Activated naive CD8-positive, alpha-beta T cell treated with anti-CD3 and anti-CD28 coated beads, Interleukin-2, amount 50 U/mL, for 24 hours (primary cell): ENCODE measurements around the gene AUH.

Source experiments
- ATAC-seq: fragments of 150-1000 bp; cut with Tn5 transposase; one replicate; pipeline ENCODE4 v1.10.0; 2021
- DNase-seq: peaks from one replicate; pipeline ENCODE4 v3.0.0; 2021
- H3K27ac Mint-ChIP-seq: one replicate; pipeline ENCODE4 v1.8.0; 2021; ENCODE audit warnings: mild to moderate bottlenecking, mixed read lengths
- H3K27me3 Mint-ChIP-seq: one replicate; pipeline ENCODE4 v1.8.0; 2021; ENCODE audit warnings: mixed read lengths
- H3K36me3 Mint-ChIP-seq: one replicate; pipeline ENCODE4 v1.8.0; 2021; ENCODE audit warnings: low read depth, mixed read lengths
- H3K4me1 Mint-ChIP-seq: one replicate; pipeline ENCODE4 v1.8.0; 2021; ENCODE audit warnings: mixed read lengths
- H3K4me3 Mint-ChIP-seq: one replicate; pipeline ENCODE4 v1.8.0; 2021; ENCODE audit warnings: mild to moderate bottlenecking, moderate library complexity, mixed read lengths
- H3K9me3 Mint-ChIP-seq: one replicate; pipeline ENCODE4 v1.8.0; 2021; ENCODE audit warnings: mixed read lengths

The AUH gene

GRCh38 chr9:91305596-91306295, 56.0 kb downstream of the AUH start:
- Mint-ChIP-seq H3K27ac (no peak overlapping the region), H3K4me3 (no peak overlapping the region), H3K36me3 (peaks cover 18% of the 10 kb centered on the region), H3K9me3 (no peaks in the 10 kb centered on the region), H3K4me1 (peaks cover 8% of the 10 kb centered on the region), H3K27me3 (no peaks in the 10 kb centered on the region)
- no peak for ATAC-seq
- DNase-seq = no peak

GRCh38 chr9:91303741-91304415, 57.8 kb downstream of the AUH start:
- Mint-ChIP-seq H3K4me1 (peaks cover 8% of the 10 kb centered on the region), H3K27ac (no peak overlapping the region), H3K4me3 (no peak overlapping the region)

GRCh38 chr9:91302831-91303230, 58.9 kb downstream of the AUH start:
- no peak for ATAC-seq
- DNase-seq = no peak
- no peak overlapping the region for H3K27ac Mint-ChIP-seq
- H3K36me3 Mint-ChIP-seq = peaks cover 14% of the 10 kb centered on the region
- H3K9me3 Mint-ChIP-seq = no peaks in the 10 kb centered on the region
- H3K27me3 Mint-ChIP-seq = no peaks in the 10 kb centered on the region
- no peak overlapping the region for H3K4me3 Mint-ChIP-seq
- H3K4me1 Mint-ChIP-seq = peaks cover 5% of the 10 kb centered on the region

More at GRCh38 chr9:91303741-91304415, 57.8 kb downstream of the AUH start:
- no peak for DNase-seq
- H3K9me3 Mint-ChIP-seq = no peaks in the 10 kb centered on the region
- peaks cover 10% of the 10 kb centered on the region for H3K36me3 Mint-ChIP-seq
- ATAC-seq = no peak
- H3K27me3 Mint-ChIP-seq = no peaks in the 10 kb centered on the region

- H3K4me1 Mint-ChIP-seq = peaks cover 6% of the 10 kb centered on the region
- no peak for ATAC-seq
- no peak overlapping the region for H3K4me3 Mint-ChIP-seq
- DNase-seq = no peak
- H3K27me3 Mint-ChIP-seq = no peaks in the 10 kb centered on the region
- H3K36me3 Mint-ChIP-seq = peaks cover 25% of the 10 kb centered on the region
- no peaks in the 10 kb centered on the region for H3K9me3 Mint-ChIP-seq
- H3K27ac Mint-ChIP-seq = no peak overlapping the region
These were observed 60.6 kb downstream of the AUH start for GRCh38 chr9:91301161-91301560.

- DNase-seq (no peak), ATAC-seq (no peak)
- Mint-ChIP-seq H3K9me3 (no peaks in the 10 kb centered on the region), H3K27me3 (no peaks in the 10 kb centered on the region), H3K36me3 (peaks cover 35% of the 10 kb centered on the region), H3K27ac (no peak overlapping the region), H3K4me1 (peaks cover 4% of the 10 kb centered on the region), H3K4me3 (no peak overlapping the region)
These were observed 63.4 kb downstream of the AUH start for GRCh38 chr9:91298311-91298710.

GRCh38 chr9:91297306-91297705, 64.4 kb downstream of the AUH start:
- Mint-ChIP-seq H3K27ac (no peak overlapping the region), H3K4me3 (no peak overlapping the region)
- DNase-seq = no peak

GRCh38 chr9:91296354-91296753, 65.4 kb downstream of the AUH start:
- DNase-seq (no peak), ATAC-seq (no peak)
- no peak overlapping the region for H3K4me3 Mint-ChIP-seq
- no peaks in the 10 kb centered on the region for H3K27me3 Mint-ChIP-seq
- no peak overlapping the region for H3K27ac Mint-ChIP-seq
- peaks cover 1% of the 10 kb centered on the region for H3K4me1 Mint-ChIP-seq
- H3K9me3 Mint-ChIP-seq = no peaks in the 10 kb centered on the region
- H3K36me3 Mint-ChIP-seq = peaks cover 52% of the 10 kb centered on the region

More at GRCh38 chr9:91297306-91297705, 64.4 kb downstream of the AUH start:
- H3K27me3 Mint-ChIP-seq = no peaks in the 10 kb centered on the region
- H3K36me3 Mint-ChIP-seq = peaks cover 45% of the 10 kb centered on the region
- H3K4me1 Mint-ChIP-seq = peaks cover 1% of the 10 kb centered on the region
- H3K9me3 Mint-ChIP-seq = no peaks in the 10 kb centered on the region
- no peak for ATAC-seq

GRCh38 chr9:91295357-91295756, 66.4 kb downstream of the AUH start:
- Mint-ChIP-seq H3K4me1 (peaks cover 1% of the 10 kb centered on the region), H3K27me3 (no peaks in the 10 kb centered on the region), H3K36me3 (peaks cover 56% of the 10 kb centered on the region), H3K4me3 (no peak overlapping the region), H3K9me3 (no peaks in the 10 kb centered on the region), H3K27ac (no peak overlapping the region)
- DNase-seq = no peak
- ATAC-seq = no peak

- Mint-ChIP-seq H3K27me3 (no peaks in the 10 kb centered on the region), H3K4me1 (peaks cover 1% of the 10 kb centered on the region), H3K36me3 (peaks cover 44% of the 10 kb centered on the region), H3K9me3 (no peaks in the 10 kb centered on the region), H3K4me3 (no peak overlapping the region), H3K27ac (no peak overlapping the region)
- no peak for ATAC-seq
- no peak for DNase-seq
These were observed 69.9 kb downstream of the AUH start for GRCh38 chr9:91291866-91292265.

GRCh38 chr9:91289244-91289643, 72.5 kb downstream of the AUH start:
- DNase-seq = no peak
- Mint-ChIP-seq H3K9me3 (peaks cover 3% of the 10 kb centered on the region), H3K4me3 (no peak overlapping the region), H3K4me1 (peaks cover 8% of the 10 kb centered on the region), H3K27ac (no peak overlapping the region), H3K36me3 (peaks cover 39% of the 10 kb centered on the region), H3K27me3 (no peaks in the 10 kb centered on the region)
- no peak for ATAC-seq

- no peaks in the 10 kb centered on the region for H3K27me3 Mint-ChIP-seq
- no peak overlapping the region for H3K4me3 Mint-ChIP-seq
- H3K4me1 Mint-ChIP-seq = peaks cover 11% of the 10 kb centered on the region
- H3K27ac Mint-ChIP-seq = no peak overlapping the region
- no peak for DNase-seq
- H3K9me3 Mint-ChIP-seq = peaks cover 3% of the 10 kb centered on the region
- ATAC-seq = no peak
- H3K36me3 Mint-ChIP-seq = peaks cover 28% of the 10 kb centered on the region
These were observed 75.9 kb downstream of the AUH start for GRCh38 chr9:91285729-91286353.

- Mint-ChIP-seq H3K36me3 (peaks cover 36% of the 10 kb centered on the region), H3K4me1 (peaks cover 11% of the 10 kb centered on the region), H3K27me3 (no peaks in the 10 kb centered on the region), H3K4me3 (no peak overlapping the region), H3K9me3 (peaks cover 3% of the 10 kb centered on the region), H3K27ac (no peak overlapping the region)
- DNase-seq = no peak
- no peak for ATAC-seq
These were observed 79.4 kb downstream of the AUH start for GRCh38 chr9:91282292-91282691.

GRCh38 chr9:91279296-91280204, 82.2 kb downstream of the AUH start:
- Mint-ChIP-seq H3K27me3 (no peaks in the 10 kb centered on the region), H3K4me3 (no peak overlapping the region), H3K9me3 (no peaks in the 10 kb centered on the region), H3K4me1 (peaks cover 14% of the 10 kb centered on the region), H3K36me3 (peaks cover 24% of the 10 kb centered on the region), H3K27ac (no peak overlapping the region)
- ATAC-seq (no peak), DNase-seq (no peak)

GRCh38 chr9:91276513-91276912, 85.2 kb downstream of the AUH start:
- H3K36me3 Mint-ChIP-seq = peaks cover 14% of the 10 kb centered on the region
- H3K27me3 Mint-ChIP-seq = no peaks in the 10 kb centered on the region
- DNase-seq (no peak), ATAC-seq (no peak)
- no peak overlapping the region for H3K27ac Mint-ChIP-seq
- no peak overlapping the region for H3K4me3 Mint-ChIP-seq
- no peaks in the 10 kb centered on the region for H3K9me3 Mint-ChIP-seq
- H3K4me1 Mint-ChIP-seq = peaks cover 21% of the 10 kb centered on the region
